NT2/D1 (cell line): Measurements from ENCODE around the gene IFIH1.

Experiments used
- DNase-seq: peaks from one replicate; pipeline ENCODE4 v3.0.0-alpha.2; 2011; ENCODE audit warnings: low read depth, low spot score
- H3K27me3 ChIP-seq: 2 replicates; pipeline ENCODE4 v1.6.0; 2011; ENCODE audit warnings: mild to moderate bottlenecking; ENCODE audit not compliant: insufficient read length, insufficient read depth
- H3K36me3 ChIP-seq: 2 replicates; pipeline ENCODE4 v1.6.1; 2011; ENCODE audit warnings: mild to moderate bottlenecking, low read length, mixed read lengths; ENCODE audit not compliant: insufficient read depth, insufficient read length
- H3K4me1 ChIP-seq: 2 replicates; pipeline ENCODE4 v1.5.1; 2011; ENCODE audit not compliant: insufficient read depth, insufficient read length
- H3K4me3 ChIP-seq: 2 replicates; pipeline ENCODE4 v1.5.1; 2011; ENCODE audit warnings: low read depth; ENCODE audit not compliant: insufficient read length
- H3K9ac ChIP-seq: 2 replicates; pipeline ENCODE4 v1.6.0; 2011; ENCODE audit warnings: low read depth; ENCODE audit not compliant: insufficient read length
- H3K9me3 ChIP-seq: 2 replicates; pipeline ENCODE4 v1.5.1; 2011; ENCODE audit warnings: mild to moderate bottlenecking, low read length; ENCODE audit not compliant: insufficient read depth
- SUZ12 ChIP-seq: IDR thresholded peaks from 2 replicates; pipeline ENCODE4 v1.6.1; 2011; ENCODE audit not compliant: insufficient read length, insufficient read depth; ENCODE audit errors: extremely low read depth
- YY1 ChIP-seq: IDR thresholded peaks from 2 replicates; pipeline ENCODE4 v1.6.1; 2011; ENCODE audit not compliant: insufficient read length, insufficient read depth
- ZNF274 ChIP-seq: IDR thresholded peaks from 2 replicates; pipeline ENCODE4 v1.6.1; 2011; ENCODE audit warnings: mild to moderate bottlenecking, low read depth, low read length

IFIH1 gene

DNA sequence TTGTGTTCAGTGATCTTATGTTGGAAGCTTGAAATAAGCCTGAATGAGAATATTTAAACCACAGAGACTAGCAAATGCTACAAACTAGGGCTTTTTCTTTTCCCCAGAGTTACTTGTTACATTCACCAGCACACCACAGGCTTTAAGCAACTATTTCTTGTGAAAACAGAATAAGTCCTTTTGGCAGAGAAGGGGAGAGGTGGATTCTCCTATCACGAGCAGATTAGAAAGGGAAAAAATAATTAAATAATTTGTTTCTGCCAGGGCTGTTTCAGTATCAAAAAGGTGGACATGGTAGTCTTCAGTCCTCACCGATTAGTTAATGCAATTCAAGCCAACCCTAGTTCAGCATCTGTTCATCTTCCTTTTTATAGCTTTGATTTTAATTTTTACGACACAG is 12.6 kb downstream of the IFIH1 start:
- no peak overlapping the region for H3K9ac ChIP-seq
- no peak overlapping the region for H3K4me3 ChIP-seq
- TF ChIP-seq ZNF274 (no peak), SUZ12 (no peak), YY1 (no peak)
- H3K4me1 ChIP-seq, result no peaks in the 10 kb centered on the region
- no peak for DNase-seq
- no peaks in the 10 kb centered on the region for H3K9me3 ChIP-seq
- no peaks in the 10 kb centered on the region for H3K36me3 ChIP-seq
- H3K27me3 ChIP-seq, result no peaks in the 10 kb centered on the region

DNA sequence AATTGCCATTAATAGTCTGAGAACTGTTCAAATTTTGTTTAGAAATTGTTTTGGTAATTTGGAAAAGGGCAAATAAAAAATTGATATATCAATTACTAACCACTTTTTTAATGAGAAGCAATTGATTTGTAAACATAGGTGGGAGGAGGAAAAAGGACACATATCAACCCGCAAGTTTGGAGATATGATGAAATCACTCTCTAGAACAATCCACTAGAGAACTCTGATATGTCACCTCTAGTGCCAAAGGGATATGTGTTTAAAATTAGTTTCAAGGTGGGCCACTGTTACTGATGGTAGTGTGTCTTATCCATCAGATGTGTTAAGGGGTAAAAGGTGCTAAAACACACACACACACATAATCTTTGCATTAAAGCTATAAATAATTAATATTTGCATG is 16.6 kb downstream of the IFIH1 start:
- no peak for TF ChIP-seq SUZ12
- no peak for TF ChIP-seq YY1
- TF ChIP-seq ZNF274, result no peak
- H3K36me3 ChIP-seq, result no peaks in the 10 kb centered on the region
- H3K4me3 ChIP-seq, result no peak overlapping the region
- H3K4me1 ChIP-seq, result no peaks in the 10 kb centered on the region
- no peak overlapping the region for H3K9ac ChIP-seq
- no peaks in the 10 kb centered on the region for H3K9me3 ChIP-seq
- no peaks in the 10 kb centered on the region for H3K27me3 ChIP-seq
- no peak for DNase-seq

DNA sequence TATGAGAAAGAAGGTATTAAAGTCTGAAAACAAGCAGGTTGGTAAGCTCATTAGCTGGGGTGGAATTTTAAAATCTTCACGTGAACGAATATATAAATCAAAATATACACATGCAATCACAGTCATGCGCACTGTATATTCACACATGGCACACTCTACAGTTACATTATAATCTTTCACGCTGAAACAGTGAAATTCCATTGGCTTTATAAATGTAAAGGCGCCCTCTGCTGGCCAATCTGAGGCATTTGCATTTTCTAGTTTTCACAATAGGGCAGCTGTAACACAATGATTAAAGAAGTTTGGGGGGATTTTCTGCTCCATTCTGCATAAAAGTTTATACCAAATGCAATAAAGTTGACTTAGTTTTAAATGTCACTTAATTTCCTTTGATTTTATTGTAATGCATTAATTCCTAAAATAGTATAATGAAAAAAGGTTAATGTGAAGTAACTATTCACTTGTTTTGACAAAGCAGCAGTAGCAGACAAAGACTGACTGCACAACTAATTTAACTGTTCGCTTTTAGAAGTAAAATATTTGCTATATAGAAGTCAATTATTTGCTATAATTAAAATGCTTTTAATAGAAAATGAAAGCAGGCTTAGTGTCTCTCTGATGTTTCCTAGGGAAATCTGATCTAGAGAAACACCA is 17.2 kb downstream of the IFIH1 start:
- TF ChIP-seq YY1 (no peak), ZNF274 (no peak), SUZ12 (no peak)
- Histone ChIP-seq H3K36me3 (no peaks in the 10 kb centered on the region), H3K9ac (no peak overlapping the region), H3K4me3 (no peak overlapping the region), H3K27me3 (no peaks in the 10 kb centered on the region), H3K4me1 (no peaks in the 10 kb centered on the region), H3K9me3 (no peaks in the 10 kb centered on the region)
- peak; percentile 28 for DNase-seq

DNA sequence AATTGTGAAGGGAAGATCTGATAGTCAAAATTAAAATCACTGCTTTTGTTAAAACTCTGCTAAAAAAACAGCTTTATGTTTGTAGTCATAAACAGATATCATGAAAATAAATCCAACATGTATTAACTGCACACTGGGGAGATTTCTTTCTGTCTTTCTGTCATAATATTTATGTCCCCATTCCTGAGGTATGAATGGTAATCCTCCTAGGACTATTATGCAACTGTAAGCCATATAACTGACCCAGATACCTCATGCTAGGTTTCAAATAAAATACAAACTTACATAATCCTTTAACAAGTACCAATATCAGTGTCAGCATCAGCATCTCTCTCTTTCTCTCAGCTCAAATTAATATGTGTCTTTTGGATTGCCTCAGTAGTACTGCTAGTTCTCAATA is 18.2 kb downstream of the IFIH1 start:
- DNase-seq, result no peak
- Histone ChIP-seq H3K9me3 (no peaks in the 10 kb centered on the region), H3K9ac (no peak overlapping the region)

DNA sequence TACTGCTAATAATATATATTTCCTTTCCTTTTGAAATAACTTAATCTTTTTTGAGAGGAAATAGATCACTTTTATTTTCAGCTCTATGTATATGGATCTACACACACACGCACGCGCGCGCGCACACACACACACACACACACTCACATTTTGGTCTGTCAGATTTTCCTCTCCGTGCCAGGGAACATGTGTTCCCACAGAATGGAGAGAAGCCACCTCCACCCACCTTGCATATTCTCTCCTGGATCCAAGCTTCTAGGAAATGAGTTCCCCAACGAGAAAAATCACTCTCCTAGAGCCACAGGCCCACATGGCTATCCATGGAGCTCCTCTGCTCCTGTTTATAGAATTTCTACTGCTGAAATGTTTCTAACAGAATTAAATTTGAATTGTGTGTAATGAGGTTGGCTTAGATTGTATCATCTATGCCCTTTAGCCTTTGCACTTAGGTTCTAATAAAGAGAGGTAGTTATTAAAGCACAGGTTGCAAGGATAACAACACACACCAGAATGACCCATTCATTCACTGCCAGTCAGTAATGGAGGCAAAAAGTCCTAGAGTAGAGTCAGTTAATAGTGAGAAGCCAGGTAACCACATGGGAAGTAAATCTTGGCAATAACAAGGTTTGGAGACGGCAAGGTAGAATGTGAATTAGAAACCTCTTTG is 19.7 kb downstream of the IFIH1 start:
- H3K4me3 ChIP-seq, result no peak overlapping the region
- no peaks in the 10 kb centered on the region for H3K4me1 ChIP-seq
- no peaks in the 10 kb centered on the region for H3K36me3 ChIP-seq
- no peak overlapping the region for H3K9ac ChIP-seq
- no peak for DNase-seq
- H3K27me3 ChIP-seq, result no peaks in the 10 kb centered on the region
- no peaks in the 10 kb centered on the region for H3K9me3 ChIP-seq
- TF ChIP-seq YY1 (no peak), SUZ12 (no peak), ZNF274 (no peak)

More for the DNA sequence above, 18.2 kb downstream of the IFIH1 start:
- Histone ChIP-seq H3K27me3 (no peaks in the 10 kb centered on the region), H3K36me3 (no peaks in the 10 kb centered on the region), H3K4me1 (no peaks in the 10 kb centered on the region), H3K4me3 (no peak overlapping the region)
- TF ChIP-seq YY1 (no peak), ZNF274 (no peak), SUZ12 (no peak)

- no peak for TF ChIP-seq SUZ12
- TF ChIP-seq YY1, result no peak
- TF ChIP-seq ZNF274, result no peak
- H3K4me1 ChIP-seq, result no peaks in the 10 kb centered on the region
- no peaks in the 10 kb centered on the region for H3K27me3 ChIP-seq
- H3K36me3 ChIP-seq, result no peaks in the 10 kb centered on the region
- H3K9ac ChIP-seq, result no peak overlapping the region
- peak; percentile 66 for DNase-seq
- H3K4me3 ChIP-seq, result no peak overlapping the region
- no peaks in the 10 kb centered on the region for H3K9me3 ChIP-seq
Observed at GRCh38 chr2:162297925-162298552, 20.4 kb downstream of the IFIH1 start.

DNA sequence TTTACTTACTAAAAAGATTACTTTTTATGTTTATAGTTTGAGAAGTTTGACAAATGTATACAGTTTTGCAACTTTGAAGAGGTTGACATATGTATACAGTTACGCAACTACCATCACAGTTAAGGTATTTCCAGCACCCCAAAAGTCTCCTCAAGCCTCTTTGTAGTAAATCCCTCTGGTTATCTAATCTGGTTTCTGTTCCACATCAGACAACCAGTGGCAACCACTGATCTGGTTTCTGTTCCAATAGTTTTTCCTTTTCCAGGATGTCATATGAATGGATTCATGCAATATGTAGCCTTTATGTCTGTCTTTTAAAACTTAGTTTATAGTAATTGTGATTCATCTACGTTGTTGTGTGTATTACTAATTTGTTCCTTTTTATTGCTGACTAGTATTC is 23.5 kb downstream of the IFIH1 start:
- Histone ChIP-seq H3K9me3 (no peaks in the 10 kb centered on the region), H3K4me1 (no peaks in the 10 kb centered on the region), H3K9ac (no peak overlapping the region), H3K27me3 (no peaks in the 10 kb centered on the region), H3K36me3 (no peaks in the 10 kb centered on the region), H3K4me3 (no peak overlapping the region)
- TF ChIP-seq YY1 (no peak), SUZ12 (no peak), ZNF274 (no peak)
- DNase-seq, result no peak
